ENCODE measurements around the gene PPARD. TPM values are rescaled to one million over a fixed set of nuclear protein-coding genes. Genes with fewer than 3 reads are reported as not detected.

The PPARD gene
- total RNA-seq, 4 donors from 2014 or later = 10.0 to 15.3 (median 13.0) TPM

GRCh38 chr6:35358086-35358485 lies 15.7 kb downstream of the PPARD start:
- no peaks in the 10 kb centered on the region for H3K9me3 ChIP-seq
- H3K27ac ChIP-seq = peak overlapping the region in 1 of 4 donors; percentile 5
- H3K4me1 ChIP-seq = peaks cover 0 to 57% (median 18%) of the 10 kb centered on the region in 4 donors
- 34 to 48% methylated on average over 3 of the region's 3 CpGs for WGBS, 2 donors
- DNase-seq (ENCODE audit: low spot score in 2 of 2) = no peak
- TF ChIP-seq EP300 (IDR thresholded peaks at IDR 0.05) = no peak
- no peak for TF ChIP-seq POLR2A (IDR thresholded peaks at IDR 0.05)
- no peak for TF ChIP-seq CTCF (IDR thresholded peaks at IDR 0.05)
- no peaks in the 10 kb centered on the region for H3K27me3 ChIP-seq
- peaks cover 0 to 38% (median 3%) of the 10 kb centered on the region in 3 donors for H3K36me3 ChIP-seq
- no peak overlapping the region for H3K4me3 ChIP-seq

GRCh38 chr6:35359346-35359743 lies 17.0 kb downstream of the PPARD start:
- Histone ChIP-seq H3K36me3 (peaks cover 0 to 26% (median 0%) of the 10 kb centered on the region in 3 donors), H3K9me3 (no peaks in the 10 kb centered on the region), H3K4me1 (peaks cover 0 to 57% (median 18%) of the 10 kb centered on the region in 4 donors), H3K27ac (no peak overlapping the region), H3K4me3 (no peak overlapping the region), H3K27me3 (no peaks in the 10 kb centered on the region)
- TF ChIP-seq POLR2A (IDR thresholded peaks at IDR 0.05) (no peak), CTCF (IDR thresholded peaks at IDR 0.05) (no peak), EP300 (IDR thresholded peaks at IDR 0.05) (no peak)
- DNase-seq (ENCODE audit: low spot score in 2 of 2) = no peak
- WGBS, 2 donors = 92% methylated on average over 5 of the region's 5 CpGs

- H3K9me3 ChIP-seq = no peaks in the 10 kb centered on the region
- no peaks in the 10 kb centered on the region for H3K27me3 ChIP-seq
- no peak for DNase-seq (ENCODE audit: low spot score in 2 of 2)
- TF ChIP-seq EP300 (IDR thresholded peaks at IDR 0.05) (no peak), CTCF (IDR thresholded peaks at IDR 0.05) (no peak), POLR2A (IDR thresholded peaks at IDR 0.05) (no peak)
- peaks cover 0 to 21% (median 0%) of the 10 kb centered on the region in 3 donors for H3K36me3 ChIP-seq
- no peak overlapping the region for H3K4me3 ChIP-seq
- WGBS, 2 donors = 14 to 15% methylated on average over 2 of the region's 2 CpGs
- H3K4me1 ChIP-seq = peaks cover 0 to 57% (median 18%) of the 10 kb centered on the region in 4 donors
- no peak overlapping the region for H3K27ac ChIP-seq
Observed at GRCh38 chr6:35359744-35360348, 17.5 kb downstream of the PPARD start.

- H3K4me3 ChIP-seq = no peak overlapping the region
- DNase-seq (ENCODE audit: low spot score in 2 of 2) = no peak
- peaks cover 0 to 57% (median 18%) of the 10 kb centered on the region in 4 donors for H3K4me1 ChIP-seq
- no peak for TF ChIP-seq EP300 (IDR thresholded peaks at IDR 0.05)
- no peak for TF ChIP-seq CTCF (IDR thresholded peaks at IDR 0.05)
- no peak for TF ChIP-seq POLR2A (IDR thresholded peaks at IDR 0.05)
- 67 to 69% methylated on average over 8 of the region's 8 CpGs for WGBS, 2 donors
- peak overlapping the region in 1 of 4 donors; percentile 5 for H3K27ac ChIP-seq
- H3K27me3 ChIP-seq = no peaks in the 10 kb centered on the region
- H3K36me3 ChIP-seq = peaks cover 0 to 17% (median 0%) of the 10 kb centered on the region in 3 donors
- H3K9me3 ChIP-seq = no peaks in the 10 kb centered on the region
Observed at GRCh38 chr6:35360349-35361138, 18.2 kb downstream of the PPARD start.

- peaks cover 0 to 1% (median 0%) of the 10 kb centered on the region in 3 donors for H3K36me3 ChIP-seq
- 78 to 91% methylated on average over 2 of the region's 2 CpGs for WGBS, 2 donors
- no peaks in the 10 kb centered on the region for H3K27me3 ChIP-seq
- H3K27ac ChIP-seq = no peak overlapping the region
- peaks cover 0 to 47% (median 18%) of the 10 kb centered on the region in 4 donors for H3K4me1 ChIP-seq
- H3K9me3 ChIP-seq = no peaks in the 10 kb centered on the region
- no peak for DNase-seq (ENCODE audit: low spot score in 2 of 2)
- no peak overlapping the region for H3K4me3 ChIP-seq
- TF ChIP-seq POLR2A (IDR thresholded peaks at IDR 0.05) (no peak), EP300 (IDR thresholded peaks at IDR 0.05) (no peak), CTCF (IDR thresholded peaks at IDR 0.05) (no peak)
Observed at GRCh38 chr6:35362200-35362599, 19.8 kb downstream of the PPARD start.
